GM21528 (cell line): ENCODE measurements around the gene CHGA.

Experiments
- ATAC-seq: cut with Tn5 transposase; IDR thresholded peaks from one replicate; pipeline ENCODE4 v1.9.1; 2021; ENCODE audit warnings: mild to moderate bottlenecking, moderate library complexity; ENCODE audit not compliant: unreplicated experiment, low FRiP score

The CHGA gene

GRCh38 chr14:92922883-92923743, at the start of gene CHGA:
CHGA (plus strand) TSS chr14:92923150; CDS start chr14:92923360, 210 bp downstream.
- no peak for ATAC-seq

GRCh38 chr14:92874962-92875661, 47.8 kb upstream of the CHGA start:
- no peak for ATAC-seq

- no peak for ATAC-seq
Measured at GRCh38 chr14:92877757-92878431, 45.1 kb upstream of the CHGA start.

- no peak for ATAC-seq
Measured at GRCh38 chr14:92880351-92880750, 42.6 kb upstream of the CHGA start.

- ATAC-seq, result no peak
Measured at GRCh38 chr14:92880851-92881250, 42.1 kb upstream of the CHGA start.

- ATAC-seq, result no peak
Measured at GRCh38 chr14:92883066-92883465, 39.9 kb upstream of the CHGA start.

GRCh38 chr14:92884410-92884809, 38.5 kb upstream of the CHGA start:
- no peak for ATAC-seq

- no peak for ATAC-seq
Measured at GRCh38 chr14:92885279-92886061, 37.5 kb upstream of the CHGA start.

- no peak for ATAC-seq
Measured at GRCh38 chr14:92886337-92886736, 36.6 kb upstream of the CHGA start.

GRCh38 chr14:92887157-92887556, 35.8 kb upstream of the CHGA start:
- ATAC-seq, result no peak

- no peak for ATAC-seq
Measured at GRCh38 chr14:92888896-92889295, 34.1 kb upstream of the CHGA start.

GRCh38 chr14:92890830-92891588, 31.9 kb upstream of the CHGA start:
- ATAC-seq, result no peak

GRCh38 chr14:92892589-92892988, 30.4 kb upstream of the CHGA start:
- ATAC-seq, result no peak

GRCh38 chr14:92895352-92895878, 27.5 kb upstream of the CHGA start:
- ATAC-seq, result no peak

- ATAC-seq, result no peak
Measured at GRCh38 chr14:92897922-92898565, 24.9 kb upstream of the CHGA start.

GRCh38 chr14:92898566-92899131, 24.3 kb upstream of the CHGA start:
- no peak for ATAC-seq

GRCh38 chr14:92900660-92901059, 22.3 kb upstream of the CHGA start:
- ATAC-seq, result no peak

GRCh38 chr14:92902191-92902590, 20.8 kb upstream of the CHGA start:
- ATAC-seq, result no peak

- no peak for ATAC-seq
Measured at GRCh38 chr14:92902726-92903125, 20.2 kb upstream of the CHGA start.
